Suppressor macrophage treated with lipopolysaccharide for 4 hours (primary cell): Measurements from ENCODE around the gene TAF4B.

Experiments used
- DNase-seq: peaks from one replicate; pipeline ENCODE4 v3.0.0-alpha.2; 2020

Gene TAF4B

GRCh38 chr18:26386441-26386840 is 160.2 kb downstream of the TAF4B start:
- DNase-seq = no peak

DNA sequence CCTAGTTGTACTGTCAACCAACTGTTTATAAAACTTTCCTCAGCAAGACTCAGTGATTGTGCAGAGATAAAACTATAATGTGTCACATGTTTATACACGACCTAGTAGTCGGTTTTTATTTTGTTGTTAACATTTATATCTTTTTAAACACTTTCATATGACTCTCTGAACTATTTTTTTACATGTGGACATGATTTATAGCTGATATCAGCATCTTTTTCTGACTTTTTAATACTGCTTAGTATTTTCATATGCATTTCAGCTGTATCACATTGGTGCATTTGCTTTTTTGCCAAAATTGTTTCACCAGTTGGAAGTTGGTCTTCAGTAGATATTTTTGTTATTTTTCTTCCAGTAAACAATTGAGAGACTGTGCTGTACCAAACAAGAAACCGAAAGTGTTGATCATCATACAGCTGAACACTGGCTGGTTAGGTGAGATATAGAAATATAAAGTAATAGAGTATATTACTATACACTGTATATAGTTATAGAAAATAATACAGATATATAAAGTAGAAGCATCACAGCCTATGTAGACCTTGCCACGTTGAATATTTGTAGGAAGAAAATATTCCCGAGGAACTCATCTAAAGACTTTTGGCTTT is 167.9 kb downstream of the TAF4B start:
- no peak for DNase-seq

DNA sequence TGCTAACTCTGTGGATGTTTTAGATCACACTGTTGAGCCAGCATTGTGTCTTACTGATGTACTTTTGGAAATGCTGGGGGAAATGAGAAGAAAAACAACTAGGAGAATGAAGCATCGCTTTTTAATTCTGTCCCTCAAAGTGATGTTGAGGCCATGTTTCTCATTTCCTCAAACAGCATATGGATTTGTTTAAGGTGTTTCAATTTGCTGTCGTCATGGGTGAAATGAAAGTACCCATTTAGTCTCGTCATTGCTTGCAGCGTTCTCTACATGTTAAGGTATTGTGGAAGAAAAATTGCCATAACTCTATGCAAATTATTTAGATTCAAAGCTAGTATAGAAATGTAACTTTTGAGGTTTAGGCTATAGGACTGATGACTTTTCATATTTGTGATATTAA is 170.8 kb downstream of the TAF4B start:
- DNase-seq = no peak

DNA sequence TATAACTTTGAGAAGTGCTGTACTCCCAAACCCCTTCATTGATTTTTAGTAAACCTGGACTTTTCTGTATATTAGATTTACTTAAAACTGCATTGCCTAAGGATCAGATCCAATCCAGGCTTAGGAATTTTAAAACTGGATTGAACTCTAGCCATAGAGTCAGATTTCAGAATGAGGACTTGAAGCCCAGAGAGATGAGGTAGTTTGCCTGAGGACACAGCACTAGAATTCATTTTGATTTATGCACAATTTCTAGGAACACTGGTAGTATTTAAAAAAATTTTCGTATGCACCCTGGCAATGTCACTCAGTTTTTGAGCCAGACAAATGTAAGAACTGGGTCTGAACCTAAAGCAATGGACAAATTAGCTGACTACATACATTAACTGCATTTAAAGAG is 177.2 kb downstream of the TAF4B start:
- no peak for DNase-seq

DNA sequence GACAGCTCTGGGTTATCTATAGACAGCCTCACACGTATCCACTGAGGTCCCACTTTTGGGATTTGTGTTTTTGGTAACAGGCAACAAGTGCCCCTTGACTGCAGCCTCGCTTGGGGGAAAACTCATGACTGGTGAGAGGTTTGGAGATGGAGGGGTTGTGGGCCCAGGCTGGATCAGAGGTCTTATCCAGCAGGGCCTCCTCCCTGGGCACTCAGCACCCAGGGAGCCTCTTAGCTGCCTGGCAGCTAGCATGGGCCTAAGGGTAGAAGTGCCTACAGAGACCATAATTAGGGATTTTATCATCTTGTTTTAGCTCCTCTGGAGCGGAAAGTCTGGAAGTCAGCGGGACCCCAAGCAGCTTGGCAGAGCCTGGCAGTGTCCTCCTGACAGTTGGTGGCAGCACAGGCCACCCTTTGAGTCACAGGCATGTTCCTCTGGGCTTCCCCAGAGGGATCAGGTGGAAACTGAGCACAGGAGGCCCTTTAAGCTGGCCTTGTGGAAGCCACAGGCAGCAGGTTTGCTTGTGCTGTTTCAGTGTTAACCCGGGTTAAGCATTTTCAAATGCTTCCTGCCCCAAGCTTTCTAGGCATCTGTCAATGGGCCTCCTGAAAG is 179.1 kb downstream of the TAF4B start:
- DNase-seq = no peak

DNA sequence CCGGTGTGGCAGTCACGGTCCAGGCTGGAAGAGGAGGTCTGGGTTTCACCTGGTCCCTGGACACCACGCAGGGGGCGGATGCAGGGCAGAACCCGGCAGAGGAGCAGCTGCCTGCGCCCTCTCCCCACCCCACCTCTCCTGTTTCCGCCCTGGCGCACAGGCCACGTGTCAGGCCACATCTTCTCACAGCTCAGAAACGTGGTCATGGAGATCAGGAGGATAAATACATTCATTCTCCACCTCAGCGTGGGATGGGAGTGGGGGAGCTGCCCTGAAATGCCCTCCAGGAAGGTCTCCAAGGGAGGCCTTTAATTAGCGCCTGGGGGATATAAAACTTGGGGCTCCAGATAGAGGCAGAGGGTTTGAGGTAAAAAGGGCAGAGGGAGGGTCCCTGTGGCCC is 180.1 kb downstream of the TAF4B start:
- no peak for DNase-seq

GRCh38 chr18:26406854-26407517 is 180.7 kb downstream of the TAF4B start:
- DNase-seq = no peak

DNA sequence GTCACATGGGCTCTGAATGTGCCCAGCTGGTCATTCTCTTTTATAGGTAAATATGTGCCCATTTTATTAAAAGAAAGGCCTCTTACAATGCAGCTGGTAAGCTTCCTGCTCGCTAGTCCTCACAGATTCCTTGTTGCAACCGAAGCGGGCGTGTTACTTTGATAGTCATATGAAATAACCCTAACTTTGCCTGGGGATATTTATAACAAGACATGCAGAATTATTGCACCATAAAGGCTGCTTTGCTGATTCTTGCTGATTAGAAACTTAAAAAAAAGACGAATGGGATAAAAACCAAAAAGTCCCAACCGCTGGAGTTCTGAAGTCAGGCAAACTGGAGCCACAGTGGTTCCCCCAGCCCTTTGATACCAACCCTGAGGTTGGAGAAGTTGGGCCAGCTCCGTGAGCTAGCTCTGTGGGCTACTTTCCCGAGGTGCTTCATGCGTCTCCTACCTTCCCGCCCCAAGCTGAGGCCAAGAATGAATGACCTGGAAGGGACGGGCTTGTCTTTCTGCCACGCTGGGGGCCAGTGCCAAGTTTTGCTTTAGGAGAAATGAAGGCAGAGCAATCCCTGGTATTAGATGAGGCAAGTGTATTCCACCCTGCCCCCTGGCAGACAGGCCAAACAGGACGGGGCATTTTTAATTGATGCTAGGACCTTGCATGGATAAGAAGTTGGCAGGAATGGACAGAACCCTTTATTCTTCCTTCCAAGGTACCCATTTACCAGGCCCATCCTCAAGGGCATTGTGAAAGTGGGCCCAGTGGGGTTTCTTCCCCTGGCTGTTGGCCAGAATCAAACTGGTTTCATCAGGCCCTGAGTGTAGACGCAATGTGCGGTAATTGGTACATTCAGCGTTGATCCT is 181.7 kb downstream of the TAF4B start:
- no peak for DNase-seq

GRCh38 chr18:26409091-26409490 is 182.8 kb downstream of the TAF4B start:
- no peak for DNase-seq

DNA sequence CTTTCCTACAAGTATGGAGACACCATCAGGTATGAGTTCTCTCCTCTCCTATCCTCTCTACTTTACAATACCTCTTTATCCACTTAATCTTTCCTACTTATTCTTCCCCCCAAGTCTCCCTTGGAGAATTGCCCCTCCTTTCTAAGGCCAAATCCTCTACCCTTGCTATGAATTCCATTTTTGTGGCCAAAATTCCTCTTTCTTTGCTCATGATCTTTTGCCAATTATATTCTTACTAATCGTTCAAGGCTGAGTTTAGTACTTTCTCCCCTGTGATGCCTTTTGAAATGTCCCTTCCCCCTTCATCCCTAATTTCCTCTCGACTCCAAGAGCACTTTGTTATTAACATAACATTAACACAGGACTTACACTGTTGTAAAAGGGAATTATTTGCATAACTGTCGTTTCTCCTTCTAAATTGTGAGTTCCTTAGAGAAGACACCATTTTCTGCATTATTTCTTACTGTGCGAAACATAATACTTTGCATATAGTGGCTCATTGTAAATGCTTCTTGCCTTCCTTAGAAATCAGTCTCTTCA is 188.7 kb downstream of the TAF4B start:
- no peak for DNase-seq

DNA sequence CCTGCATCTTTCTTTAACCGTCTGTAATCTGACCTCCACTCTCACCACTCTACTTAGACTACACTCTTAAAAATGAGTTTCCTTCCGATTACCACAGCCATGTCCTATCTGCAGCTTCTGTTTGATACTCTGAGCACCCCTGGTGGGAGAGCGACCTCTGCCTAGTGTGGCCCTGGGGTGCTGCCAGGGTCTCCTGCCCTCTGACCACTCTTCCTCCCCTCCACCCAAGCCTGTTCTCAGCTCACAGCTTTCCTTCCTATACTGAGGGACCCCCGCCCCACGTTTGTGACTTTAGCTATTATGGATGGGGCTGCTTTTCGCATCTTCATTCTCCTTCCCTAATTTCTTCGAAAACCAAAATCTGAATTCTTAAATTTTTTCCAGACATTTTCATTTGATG is 189.4 kb downstream of the TAF4B start:
- DNase-seq = no peak

DNA sequence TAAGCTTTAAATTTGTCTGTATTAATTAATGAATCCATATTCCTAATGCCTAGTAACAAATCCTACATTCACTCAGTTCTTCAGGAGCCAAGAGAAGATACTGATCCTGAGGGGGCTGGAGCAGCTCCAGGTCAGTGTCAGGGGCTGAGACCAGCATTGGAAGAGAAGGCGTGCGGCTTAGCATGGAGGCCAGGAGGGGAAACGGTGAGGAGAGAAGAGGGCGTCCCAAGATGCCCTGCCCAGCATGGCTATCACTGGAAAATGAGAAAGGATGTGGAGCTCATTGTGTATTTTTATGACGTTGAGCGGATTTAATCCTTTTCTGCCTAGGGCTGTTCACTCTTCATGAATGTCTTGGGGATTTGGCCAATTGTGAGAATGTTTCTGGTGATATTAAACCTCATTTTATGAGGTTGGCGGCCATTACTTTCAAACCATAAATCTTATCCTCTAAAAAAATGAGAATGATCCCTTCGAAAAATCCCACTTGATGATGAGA is 190.5 kb downstream of the TAF4B start:
- no peak for DNase-seq

DNA sequence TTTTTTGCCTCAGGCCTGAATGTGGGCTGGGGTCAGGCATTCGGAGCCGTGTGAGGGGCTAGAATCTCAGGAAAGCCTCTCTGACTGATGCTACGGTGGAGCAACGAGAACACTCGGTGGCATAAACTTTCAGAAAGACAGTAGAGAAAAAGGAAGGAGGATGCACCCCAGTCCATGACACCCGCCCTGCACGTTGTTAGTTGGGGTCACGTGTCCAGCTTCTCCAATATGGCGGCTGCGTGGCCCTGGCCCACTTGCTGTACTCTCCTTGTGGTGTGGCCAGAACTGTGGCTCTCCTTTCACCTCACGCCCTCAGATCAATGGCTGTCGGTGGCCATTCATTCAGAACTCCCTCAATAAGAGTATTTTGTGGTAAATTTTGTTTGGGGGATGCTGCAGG is 190.9 kb downstream of the TAF4B start:
- DNase-seq = no peak

DNA sequence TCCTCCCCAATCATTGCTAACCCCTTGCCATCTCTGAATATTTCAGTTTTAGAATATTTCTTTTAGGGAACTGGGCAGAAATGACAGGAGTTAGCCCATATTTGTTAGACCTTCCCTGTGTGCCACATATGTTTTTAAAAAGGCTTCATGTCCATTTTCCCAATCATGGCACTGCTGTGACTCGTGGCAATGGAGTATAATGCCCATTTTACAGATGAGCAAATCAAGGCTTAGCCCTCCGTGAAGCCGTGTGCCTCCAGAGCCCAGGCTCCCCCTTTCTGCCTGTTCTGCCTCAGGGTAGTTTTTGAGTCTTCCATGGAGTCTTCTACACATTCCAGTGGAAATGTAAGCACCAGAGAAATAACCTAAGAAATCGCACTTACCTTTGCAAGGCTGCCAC is 192.0 kb downstream of the TAF4B start:
- no peak for DNase-seq

- DNase-seq = no peak
Measured at GRCh38 chr18:26419746-26420145, 193.5 kb downstream of the TAF4B start.

DNA sequence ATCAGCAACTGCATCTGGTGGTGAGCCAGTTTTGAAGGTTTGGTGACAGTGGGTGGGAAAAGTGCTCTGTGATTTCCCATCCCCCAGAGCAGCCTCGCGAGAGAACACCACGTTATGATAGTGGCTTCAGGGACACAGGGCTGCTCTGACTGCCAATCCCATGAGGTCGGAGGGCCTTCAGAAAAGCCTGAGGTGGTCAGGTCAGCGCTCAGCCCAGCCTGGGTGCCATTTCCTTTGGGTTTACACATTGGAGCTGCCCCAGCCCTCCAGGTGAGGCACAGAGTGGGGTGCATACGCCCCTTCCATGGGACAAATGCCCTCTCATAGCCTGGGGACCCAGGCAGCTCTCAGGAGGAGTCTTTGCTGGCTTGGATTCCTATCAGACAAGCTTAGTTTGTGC is 195.3 kb downstream of the TAF4B start:
- DNase-seq = no peak

DNA sequence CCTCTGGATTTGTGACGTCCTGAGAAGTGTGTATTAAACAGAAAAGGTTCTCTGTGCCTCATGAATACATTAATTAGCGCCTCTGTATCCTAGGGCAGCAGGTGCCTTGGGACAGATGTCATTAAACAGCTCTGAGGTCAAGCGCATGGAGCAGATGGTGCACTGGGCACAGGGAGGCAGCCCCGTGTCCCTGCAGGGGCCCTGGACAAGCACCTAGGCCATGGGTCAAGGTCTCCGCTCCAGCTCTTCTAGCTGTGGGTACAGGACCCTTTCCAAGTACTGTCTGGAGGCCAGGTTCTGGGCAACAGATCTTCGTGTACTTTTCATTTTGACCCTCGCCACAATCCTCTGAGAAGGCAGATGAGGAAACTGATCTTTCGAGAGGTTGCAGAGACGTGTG is 195.7 kb downstream of the TAF4B start:
- no peak for DNase-seq

DNA sequence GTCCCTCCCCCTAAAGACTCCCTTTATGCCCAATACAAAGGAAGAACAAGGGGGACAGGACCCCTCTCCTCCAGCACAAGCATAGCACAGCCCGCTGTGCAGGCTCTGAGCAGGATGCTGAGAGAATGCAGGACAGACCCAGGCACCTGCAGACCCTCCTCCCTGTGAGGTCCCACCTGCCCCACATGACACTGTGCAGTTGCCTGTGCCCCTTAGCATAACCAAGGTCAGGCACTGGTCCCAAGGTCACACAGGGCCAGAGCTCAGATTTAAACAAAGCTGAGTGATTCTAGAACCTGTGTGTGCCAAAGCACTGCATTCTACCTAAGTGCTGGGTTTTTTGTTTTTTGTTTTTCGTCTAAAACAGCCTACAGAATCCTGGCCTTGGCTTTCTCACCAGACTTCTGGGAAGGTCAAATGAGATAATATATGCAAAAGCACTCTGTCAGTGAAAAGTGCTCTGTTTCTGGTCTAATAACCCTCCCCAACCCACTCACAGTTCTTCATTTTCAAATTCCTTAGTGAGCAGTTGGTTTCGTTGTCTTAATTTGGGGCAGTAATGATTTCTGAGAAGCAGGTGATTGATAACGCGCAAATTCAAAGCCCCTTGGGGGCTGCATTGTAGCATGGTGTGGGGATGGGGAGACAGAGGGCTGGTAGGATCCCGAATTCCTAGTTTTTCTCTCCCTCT is 196.4 kb downstream of the TAF4B start:
- DNase-seq = no peak

DNA sequence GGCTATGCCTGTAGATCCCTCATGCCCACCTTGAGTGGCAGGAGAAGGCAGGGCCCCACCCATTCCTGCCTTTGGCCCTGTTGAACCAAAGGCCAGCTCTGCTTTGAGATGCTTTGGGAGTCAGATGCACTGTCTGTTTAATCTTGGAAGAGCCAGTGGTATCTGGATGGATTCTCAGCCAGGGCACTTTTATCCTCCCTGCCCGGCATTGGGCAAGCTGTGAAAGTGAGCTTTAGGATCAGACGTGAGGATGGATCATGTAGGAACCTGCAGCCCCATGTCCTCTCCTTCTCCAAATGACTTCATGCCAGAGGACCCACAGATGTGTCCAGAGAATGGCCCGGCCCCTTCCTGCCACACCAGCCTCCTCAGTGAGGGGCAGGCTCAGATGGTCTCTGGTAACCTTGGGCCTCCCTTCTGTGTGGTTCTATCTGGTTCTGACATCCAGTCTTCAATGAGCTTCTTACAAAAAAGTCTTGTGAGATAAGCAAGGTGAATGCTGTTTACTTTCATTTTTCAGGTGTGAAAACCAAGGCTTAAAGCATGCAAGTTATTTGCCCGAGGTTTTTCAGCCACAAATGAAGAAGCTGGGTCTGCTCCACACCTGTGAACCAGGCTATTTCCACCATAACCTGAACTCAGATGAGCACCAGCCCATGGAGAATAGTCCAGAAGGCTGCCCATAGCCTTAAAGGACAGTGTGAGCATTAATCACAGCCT is 198.3 kb downstream of the TAF4B start:
- no peak for DNase-seq

DNA sequence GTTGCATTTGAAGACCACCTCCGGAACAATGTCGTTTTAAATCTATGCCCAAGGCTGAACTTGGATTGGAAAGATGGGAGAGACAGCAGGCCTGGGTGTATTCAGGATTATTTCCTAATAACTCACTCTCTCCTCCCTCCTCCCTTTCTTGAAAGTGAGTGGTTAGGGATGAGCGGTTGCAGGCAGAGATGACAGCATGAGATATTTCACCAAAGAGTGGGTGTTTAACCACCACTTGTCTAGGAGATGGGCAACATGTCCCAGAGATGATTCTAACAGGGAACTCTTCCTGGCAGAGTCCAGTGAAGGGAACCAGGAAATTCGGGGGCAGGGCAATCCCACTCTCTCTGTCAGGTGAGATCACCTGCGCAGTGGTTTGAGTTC is 198.9 kb downstream of the TAF4B start:
- no peak for DNase-seq

GRCh38 chr18:26429535-26430226 is 203.4 kb downstream of the TAF4B start:
- no peak for DNase-seq
